ENCODE data around the gene PHOX2B.

DNA sequence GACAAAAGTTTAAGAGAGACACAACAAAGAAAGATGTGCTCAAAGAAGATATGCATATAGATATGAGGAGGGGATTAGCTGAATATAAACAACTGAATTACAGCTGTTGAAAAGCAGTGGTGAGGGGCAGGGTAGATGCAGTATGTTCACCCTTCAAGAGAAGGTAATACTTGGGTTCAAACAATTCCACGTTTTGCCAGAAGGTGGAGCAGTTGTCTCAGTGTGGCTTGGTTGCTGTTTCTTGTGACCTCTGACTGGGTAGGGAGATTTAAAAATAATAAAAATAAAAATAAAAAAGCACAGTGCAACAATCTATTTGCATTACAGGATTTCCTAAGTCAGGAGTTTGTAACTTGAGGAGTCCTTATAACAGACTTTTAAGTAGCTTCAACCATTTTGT is 23.3 kb downstream of the PHOX2B start:
- TF ChIP-seq, protein P1, sequence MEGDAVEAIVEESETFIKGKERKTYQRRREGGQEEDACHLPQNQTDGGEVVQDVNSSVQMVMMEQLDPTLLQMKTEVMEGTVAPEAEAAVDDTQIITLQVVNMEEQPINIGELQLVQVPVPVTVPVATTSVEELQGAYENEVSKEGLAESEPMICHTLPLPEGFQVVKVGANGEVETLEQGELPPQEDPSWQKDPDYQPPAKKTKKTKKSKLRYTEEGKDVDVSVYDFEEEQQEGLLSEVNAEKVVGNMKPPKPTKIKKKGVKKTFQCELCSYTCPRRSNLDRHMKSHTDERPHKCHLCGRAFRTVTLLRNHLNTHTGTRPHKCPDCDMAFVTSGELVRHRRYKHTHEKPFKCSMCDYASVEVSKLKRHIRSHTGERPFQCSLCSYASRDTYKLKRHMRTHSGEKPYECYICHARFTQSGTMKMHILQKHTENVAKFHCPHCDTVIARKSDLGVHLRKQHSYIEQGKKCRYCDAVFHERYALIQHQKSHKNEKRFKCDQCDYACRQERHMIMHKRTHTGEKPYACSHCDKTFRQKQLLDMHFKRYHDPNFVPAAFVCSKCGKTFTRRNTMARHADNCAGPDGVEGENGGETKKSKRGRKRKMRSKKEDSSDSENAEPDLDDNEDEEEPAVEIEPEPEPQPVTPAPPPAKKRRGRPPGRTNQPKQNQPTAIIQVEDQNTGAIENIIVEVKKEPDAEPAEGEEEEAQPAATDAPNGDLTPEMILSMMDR (IDR thresholded peaks at IDR 0.05), result no peak
- no peak for TF ChIP-seq POLR2A (IDR thresholded peaks at IDR 0.05)
- TF ChIP-seq EP300 (IDR thresholded peaks at IDR 0.05), result no peak
- TF ChIP-seq POLR2AphosphoS5 (IDR thresholded peaks at IDR 0.05), result no peak
